Neural crest cell (in vitro differentiated cells): ENCODE data around the gene OSTC. TPM values are rescaled to one million over a fixed set of nuclear protein-coding genes. Genes with fewer than 3 reads are reported as not detected.

Experiments used
- DNase-seq: peaks from one replicate; pipeline ENCODE4 v3.0.0; 2021; ENCODE audit warnings: low read depth, mixed read lengths, low spot score
- H3K27ac Mint-ChIP-seq: one replicate; pipeline ENCODE4 v1.8.0; 2021; ENCODE audit warnings: mild to moderate bottlenecking, mixed read lengths; ENCODE audit not compliant: unreplicated experiment
- H3K27me3 Mint-ChIP-seq: 2 replicates; pipeline ENCODE4 v1.8.0; 2021; ENCODE audit warnings: low read depth, mild to moderate bottlenecking, mixed read lengths
- H3K36me3 Mint-ChIP-seq: 2 replicates; pipeline ENCODE4 v1.8.0; 2021; ENCODE audit warnings: low read depth, mild to moderate bottlenecking, mixed read lengths
- H3K4me1 Mint-ChIP-seq: 2 replicates; pipeline ENCODE4 v1.8.0; 2021; ENCODE audit warnings: mixed read lengths
- H3K4me3 Mint-ChIP-seq: one replicate; pipeline ENCODE4 v1.8.0; 2021; ENCODE audit warnings: mild to moderate bottlenecking, mixed read lengths
- H3K9me3 Mint-ChIP-seq: 2 replicates; pipeline ENCODE4 v1.8.0; 2021; ENCODE audit warnings: mixed read lengths
- CTCF ChIP-seq: fragments of 200-600 bp; sonication (generic); conservative IDR thresholded peaks from 2 replicates; pipeline ENCODE4 v1.5.0; 2021; ENCODE audit warnings: antibody characterized with exemption, mild to moderate bottlenecking
- total RNA-seq: library from RNA; stranded (reverse); gene quantifications from 2 replicates; pipeline ENCODE4 v1.2.1, GENCODE V29; 2021

OSTC gene
- total RNA-seq, 1 donor from 2014 or later: 135 TPM

- Mint-ChIP-seq H3K27ac (no peak overlapping the region), H3K27me3 (no peaks in the 10 kb centered on the region), H3K4me3 (no peak overlapping the region), H3K36me3 (no peaks in the 10 kb centered on the region), H3K9me3 (no peaks in the 10 kb centered on the region), H3K4me1 (no peaks in the 10 kb centered on the region)
- no peak for TF ChIP-seq CTCF
- DNase-seq: no peak
Measured at GRCh38 chr4:108694423-108694822, 44.0 kb downstream of the OSTC start.

- H3K36me3 Mint-ChIP-seq: no peaks in the 10 kb centered on the region
- H3K27ac Mint-ChIP-seq: no peak overlapping the region
- no peaks in the 10 kb centered on the region for H3K27me3 Mint-ChIP-seq
- no peaks in the 10 kb centered on the region for H3K4me1 Mint-ChIP-seq
- DNase-seq: no peak
- no peak overlapping the region for H3K4me3 Mint-ChIP-seq
- no peak for TF ChIP-seq CTCF
- no peaks in the 10 kb centered on the region for H3K9me3 Mint-ChIP-seq
Measured at GRCh38 chr4:108695062-108695461, 44.7 kb downstream of the OSTC start.

GRCh38 chr4:108696160-108696559, 45.8 kb downstream of the OSTC start:
- no peaks in the 10 kb centered on the region for H3K4me1 Mint-ChIP-seq
- no peaks in the 10 kb centered on the region for H3K27me3 Mint-ChIP-seq
- H3K36me3 Mint-ChIP-seq: no peaks in the 10 kb centered on the region
- TF ChIP-seq CTCF: no peak
- no peak for DNase-seq
- H3K9me3 Mint-ChIP-seq: no peaks in the 10 kb centered on the region
- H3K4me3 Mint-ChIP-seq: no peak overlapping the region
- H3K27ac Mint-ChIP-seq: no peak overlapping the region

- H3K27ac Mint-ChIP-seq: no peak overlapping the region
- H3K27me3 Mint-ChIP-seq: no peaks in the 10 kb centered on the region
- TF ChIP-seq CTCF: no peak
- H3K9me3 Mint-ChIP-seq: no peaks in the 10 kb centered on the region
- no peak overlapping the region for H3K4me3 Mint-ChIP-seq
- H3K4me1 Mint-ChIP-seq: no peaks in the 10 kb centered on the region
- no peaks in the 10 kb centered on the region for H3K36me3 Mint-ChIP-seq
- no peak for DNase-seq
Measured at GRCh38 chr4:108700081-108700757, 49.8 kb downstream of the OSTC start.

- no peaks in the 10 kb centered on the region for H3K9me3 Mint-ChIP-seq
- DNase-seq: no peak
- no peak for TF ChIP-seq CTCF
- H3K27ac Mint-ChIP-seq: no peak overlapping the region
- no peaks in the 10 kb centered on the region for H3K4me1 Mint-ChIP-seq
- no peak overlapping the region for H3K4me3 Mint-ChIP-seq
- no peaks in the 10 kb centered on the region for H3K27me3 Mint-ChIP-seq
- H3K36me3 Mint-ChIP-seq: no peaks in the 10 kb centered on the region
Measured at GRCh38 chr4:108702960-108703359, 52.6 kb downstream of the OSTC start.
